ENCODE measurements around the gene ORAI1. TPM values are rescaled to one million over a fixed set of nuclear protein-coding genes. Genes with fewer than 3 reads are reported as not detected.

ORAI1 gene
- polyA plus RNA-seq, 1 of the 3 experiments (the other 2 are of a cell fraction): 16.6 TPM

- no peak for DNase-seq
- Histone ChIP-seq H3K4me3 (ENCODE audit: low read depth in 2 of 2, low read length in 1 of 2) (no peak overlapping the region), H3K9me2 (no peaks in the 10 kb centered on the region), H3K79me2 (ENCODE audit: insufficient read depth) (no peaks in the 10 kb centered on the region), H2AFZ (ENCODE audit: low read depth) (no peak overlapping the region), H3K27ac (ENCODE audit: low read depth in 2 of 2, low read length in 1 of 2) (no peak overlapping the region), H3K4me2 (no peak overlapping the region), H3K27me3 (ENCODE audit: insufficient read depth) (no peaks in the 10 kb centered on the region), H3F3A (replicated peaks; ENCODE audit: insufficient read depth) (no peaks in the 10 kb centered on the region), H3K9ac (no peak overlapping the region), H3K4me1 (ENCODE audit: control insufficient read depth in 1 of 2, insufficient read depth in 2 of 2, low read depth in 1 of 2, low read length in 1 of 2) (no peaks in the 10 kb centered on the region), H3K9me3 (no peaks in the 10 kb centered on the region), H3K36me3 (replicated peaks in 1 of 2; ENCODE audit: control insufficient read depth in 1 of 2, insufficient read depth in 2 of 2, low read length in 1 of 2) (no peaks in the 10 kb centered on the region), H4K20me1 (ENCODE audit: insufficient read depth) (no peaks in the 10 kb centered on the region)
- POLR2A ChIA-PET: no interaction called here
- WGBS (ENCODE audit: low lambda C conversion rate): 97% methylated on average over 4 of the region's 8 CpGs
- CTCF ChIA-PET: interaction anchor here (1.6 to 2.2 kb wide), 2 partner anchors 19 to 97 kb away, joined by 9 read pairs; partner anchors contain the start of gene MORN3
- TF ChIP-seq MEF2A (IDR thresholded peaks at IDR 0.05; ENCODE audit: borderline replicate concordance, low read depth) (no peak), GABPA (IDR thresholded peaks at IDR 0.05; ENCODE audit: low read depth) (no peak), YY1 (IDR thresholded peaks at IDR 0.05; ENCODE audit: low read depth) (no peak), REST (IDR thresholded peaks at IDR 0.05; ENCODE audit: low read depth, low read length) (no peak), PBX3 (IDR thresholded peaks at IDR 0.05) (no peak), MAX (IDR thresholded peaks at IDR 0.05; ENCODE audit: low read depth) (no peak), USF2 (IDR thresholded peaks at IDR 0.05; ENCODE audit: borderline replicate concordance, low read depth, low read length) (no peak), GATA2 (CRISPR knock-in tag; IDR thresholded peaks at IDR 0.05) (no peak), FOXM1 (IDR thresholded peaks at IDR 0.05; ENCODE audit: low read depth) (no peak), TEAD4 (IDR thresholded peaks at IDR 0.05; ENCODE audit: borderline replicate concordance, insufficient read depth) (no peak), ELF1 (IDR thresholded peaks at IDR 0.05) (no peak), EZH2phosphoT487 (IDR thresholded peaks at IDR 0.05; ENCODE audit: borderline replicate concordance, low read depth) (no peak), JUND (IDR thresholded peaks at IDR 0.05) (no peak), RAD21 (IDR thresholded peaks at IDR 0.05; ENCODE audit: low read length) (no peak), EP300 (IDR thresholded peaks at IDR 0.05; ENCODE audit: borderline replicate concordance in 1 of 2, low read depth in 1 of 2, low read length in 1 of 2) (no peak), RFX5 (IDR thresholded peaks at IDR 0.05; ENCODE audit: low read length) (no peak), IRF3 (IDR thresholded peaks at IDR 0.05; ENCODE audit: low read depth, low read length) (no peak), NFIC (IDR thresholded peaks at IDR 0.05; ENCODE audit: borderline replicate concordance) (no peak), SMC3 (IDR thresholded peaks at IDR 0.05; ENCODE audit: low read depth, low read length) (no peak), FOXJ3 (CRISPR knock-in tag; IDR thresholded peaks at IDR 0.05) (no peak)
Measured at GRCh38 chr12:121649819-121650353, 23.6 kb downstream of the ORAI1 start.
